CD1c-positive myeloid dendritic cell (primary cell): ENCODE data around the gene UGT1A5.
"Not testable (repeated sequence)": the region's sequence is repeated elsewhere in the genome, so short reads cannot be mapped to it uniquely, and the experiment has no call there.

Experiments used
- DNase-seq: peaks from one replicate; pipeline ENCODE4 v3.0.0-alpha.2; 2016; ENCODE audit errors: extremely low spot score

The UGT1A5 gene

DNA sequence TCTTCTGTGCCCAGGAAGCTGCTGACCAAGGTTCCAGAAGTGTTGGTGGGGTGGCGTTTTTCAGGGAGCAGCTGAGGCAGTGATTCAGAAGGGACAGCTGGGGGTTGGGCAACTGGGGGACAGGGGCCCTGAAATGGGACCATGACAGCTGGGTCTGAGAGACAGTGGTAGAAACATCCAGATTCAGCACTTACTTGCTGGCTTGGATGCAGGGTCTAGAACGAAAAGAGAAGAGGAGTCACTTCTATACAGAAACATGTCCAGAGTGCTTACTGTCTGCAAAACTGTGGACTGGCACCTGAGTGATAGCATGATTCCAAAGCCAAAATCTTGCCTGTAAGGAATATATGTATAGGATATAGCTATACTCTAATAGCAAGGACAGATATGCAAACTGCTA is 33.1 kb downstream of the UGT1A5 start:
- DNase-seq: not testable (repeated sequence)

DNA sequence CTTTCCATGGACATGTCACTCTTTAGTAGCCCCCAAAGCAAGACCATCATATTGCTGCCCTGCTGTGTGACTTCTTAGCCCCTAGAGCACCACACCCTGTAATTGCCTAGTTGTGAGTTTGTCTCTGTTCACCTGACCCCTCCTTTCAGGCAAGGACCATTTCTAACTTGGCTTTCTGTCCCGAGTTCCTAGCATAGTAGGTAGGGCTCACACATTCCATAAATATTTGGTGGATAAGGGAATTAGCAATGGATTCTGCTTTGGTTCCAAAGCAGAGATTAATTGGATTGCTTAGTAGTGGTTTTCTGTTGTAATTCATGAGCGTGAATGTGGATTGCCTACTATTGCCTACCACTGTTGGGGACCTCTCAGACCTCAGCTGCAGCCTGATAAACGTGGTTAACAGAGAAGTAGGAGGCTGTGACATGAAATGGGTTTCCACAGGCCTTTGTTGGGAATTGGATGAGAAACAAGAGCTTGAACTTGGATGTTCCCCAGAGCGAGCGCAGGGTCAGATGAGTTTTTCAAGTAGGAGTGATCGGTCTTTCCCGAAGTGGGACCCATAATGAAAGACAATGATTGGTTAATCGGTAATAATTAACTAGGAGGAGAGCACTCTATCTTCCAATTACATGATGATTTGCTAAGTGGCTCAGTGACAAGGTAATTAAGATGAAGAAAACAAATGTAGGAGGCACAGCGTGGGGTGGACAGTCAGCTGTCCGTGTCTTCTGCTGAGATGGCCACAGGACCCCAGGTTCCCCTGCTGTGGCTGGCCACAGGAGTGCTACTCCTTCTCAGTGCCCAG is 34.0 kb downstream of the UGT1A5 start:
- DNase-seq: no peak

DNA sequence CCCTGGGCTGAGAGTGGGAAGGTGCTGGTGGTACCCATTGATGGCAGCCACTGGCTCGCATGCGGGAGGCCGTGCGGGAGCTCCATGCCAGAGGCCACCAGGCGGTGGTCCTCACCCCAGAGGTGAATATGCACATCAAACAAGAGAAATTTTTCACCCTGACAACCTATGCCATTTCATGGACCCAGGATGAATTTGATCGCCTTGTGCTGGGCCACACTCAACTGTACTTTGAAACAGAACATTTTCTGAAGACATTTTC is 34.5 kb downstream of the UGT1A5 start:
- DNase-seq: no peak

DNA sequence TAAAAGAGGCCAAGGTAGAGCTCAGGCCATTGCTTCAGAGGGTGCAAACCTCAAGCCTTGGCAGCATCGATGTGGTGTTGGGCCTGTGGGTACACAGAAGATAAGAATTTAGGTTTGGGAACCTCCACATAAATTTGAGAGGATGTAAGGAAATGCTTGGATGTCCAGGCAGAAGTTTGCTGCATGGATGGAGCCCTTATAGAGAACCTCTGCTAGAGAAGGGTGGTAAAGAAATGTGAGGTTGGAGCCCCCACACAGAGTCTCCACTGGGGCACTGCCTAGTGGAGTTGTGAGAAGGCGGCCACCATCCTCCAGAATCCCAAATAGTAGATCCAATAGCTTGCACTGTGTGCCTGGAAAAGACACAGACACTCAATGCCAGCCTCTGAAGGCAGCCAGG is 38.0 kb downstream of the UGT1A5 start:
- DNase-seq: not testable (repeated sequence)

DNA sequence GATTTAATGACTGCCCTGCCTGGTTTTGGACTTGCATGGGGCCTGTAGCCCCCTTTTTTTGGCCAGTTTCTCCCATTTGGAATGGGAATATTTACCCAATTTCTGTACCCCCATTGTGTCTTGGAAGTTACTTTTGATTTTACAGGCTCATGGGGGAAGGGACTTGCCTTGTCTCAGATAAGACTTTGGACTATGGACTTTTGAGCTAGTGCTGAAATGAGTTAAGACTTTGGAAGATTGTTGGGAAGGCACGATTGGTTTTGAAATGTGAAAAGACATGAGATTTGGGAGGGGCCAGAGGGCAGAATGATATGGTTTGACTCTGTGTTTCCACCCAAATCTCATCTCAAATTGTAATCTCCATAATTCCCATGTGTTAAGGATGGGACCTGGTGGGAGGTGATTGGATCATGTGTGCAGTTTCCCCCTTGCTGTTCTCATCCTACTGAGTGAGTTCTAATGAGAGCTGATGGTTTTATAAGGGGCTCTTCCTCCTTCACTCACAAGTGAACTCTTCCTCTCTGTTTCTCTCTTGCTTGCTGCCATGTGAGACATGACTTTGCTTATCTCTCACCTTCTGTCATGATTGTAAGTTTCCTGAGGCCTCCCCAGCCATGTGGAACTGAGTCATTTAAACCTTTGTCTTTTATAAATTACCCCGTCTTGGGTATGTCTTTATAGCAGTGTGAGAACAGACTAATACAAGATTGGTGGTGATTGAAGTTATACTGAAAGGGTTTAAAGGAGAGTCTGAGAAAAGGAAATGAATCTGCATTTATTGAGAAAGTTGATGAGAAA is 38.7 kb downstream of the UGT1A5 start:
- not testable (repeated sequence) for DNase-seq

DNA sequence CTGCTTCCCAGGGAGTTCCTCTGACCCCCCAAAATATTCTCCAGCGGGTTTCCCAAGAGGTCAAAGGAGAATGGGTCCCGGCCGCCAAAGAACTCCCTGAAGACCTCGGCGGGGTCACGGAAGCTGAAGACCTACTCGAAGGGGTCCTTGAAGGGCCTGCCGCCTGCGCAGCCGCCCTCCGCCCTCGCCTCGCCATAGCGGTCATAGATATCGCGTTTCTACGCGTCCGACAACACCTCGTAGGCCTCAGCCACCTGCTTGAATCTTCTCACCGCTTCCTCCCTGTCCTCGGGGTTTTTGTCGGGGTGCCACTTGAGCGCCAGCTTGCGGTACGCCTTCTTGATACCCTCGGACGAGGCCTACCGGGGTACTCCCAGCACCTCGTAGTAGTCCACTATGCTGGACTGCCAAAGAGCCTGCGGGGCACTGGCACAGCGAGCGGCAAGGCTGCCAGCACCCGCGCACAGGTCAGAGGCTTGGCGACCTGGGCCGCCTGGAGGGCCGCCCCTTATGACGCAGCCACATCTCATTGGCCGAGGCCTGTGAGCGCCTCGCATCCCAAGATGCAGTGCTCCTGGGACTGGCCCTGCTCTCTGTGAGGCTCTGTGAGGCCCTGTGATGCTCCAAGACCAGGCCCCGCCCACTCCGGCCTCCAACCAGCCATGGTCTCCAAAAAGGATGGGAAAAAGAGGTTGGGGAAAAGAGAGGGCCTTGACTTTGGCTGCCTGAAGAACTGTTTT is 42.3 kb downstream of the UGT1A5 start:
- DNase-seq: no peak

DNA sequence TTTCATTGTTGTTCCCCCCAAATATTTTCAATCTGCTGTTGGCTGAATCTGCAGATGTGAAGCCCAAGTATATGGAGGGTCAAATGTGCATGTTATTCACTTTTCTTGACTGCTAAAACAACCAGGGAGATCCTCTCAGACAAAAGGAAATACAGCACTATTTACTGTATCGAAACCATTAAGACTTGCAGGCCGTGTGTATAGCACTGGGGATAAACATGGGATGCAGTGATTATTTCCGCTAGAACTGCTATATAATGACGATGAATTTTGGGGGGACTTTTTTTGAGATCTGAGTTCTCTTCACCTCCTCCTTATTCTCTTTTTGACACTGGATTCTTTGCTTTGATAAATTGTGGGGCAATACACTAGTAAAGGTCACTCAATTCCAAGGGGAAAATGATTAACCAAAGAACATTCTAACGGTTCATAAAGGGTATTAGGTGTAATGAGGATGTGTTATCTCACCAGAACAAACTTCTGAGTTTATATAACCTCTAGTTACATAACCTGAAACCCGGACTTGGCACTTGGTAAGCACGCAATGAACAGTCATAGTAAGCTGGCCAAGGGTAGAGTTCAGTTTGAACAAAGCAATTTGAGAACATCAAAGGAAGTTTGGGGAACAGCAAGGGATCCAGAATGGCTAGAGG is 43.8 kb downstream of the UGT1A5 start:
- DNase-seq: no peak

DNA sequence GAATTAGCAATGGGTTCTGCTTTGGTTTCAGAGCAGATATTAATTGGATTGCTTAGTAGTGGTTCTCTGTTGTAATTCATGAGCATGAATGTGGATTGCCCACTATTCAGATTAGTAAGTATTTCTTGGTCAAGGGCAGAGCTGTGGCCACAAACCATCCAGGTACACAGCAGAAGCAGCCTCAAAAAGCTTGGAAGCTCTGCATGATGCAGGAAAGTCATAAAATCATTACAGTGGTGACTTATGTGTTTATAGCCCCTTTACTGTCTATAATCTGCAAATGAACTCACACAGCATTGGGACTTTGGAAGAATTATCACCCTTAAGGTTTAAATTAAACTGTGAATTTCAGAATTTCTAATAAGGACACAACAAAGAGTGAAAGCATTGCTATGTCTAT is 45.4 kb downstream of the UGT1A5 start:
- DNase-seq: no peak

DNA sequence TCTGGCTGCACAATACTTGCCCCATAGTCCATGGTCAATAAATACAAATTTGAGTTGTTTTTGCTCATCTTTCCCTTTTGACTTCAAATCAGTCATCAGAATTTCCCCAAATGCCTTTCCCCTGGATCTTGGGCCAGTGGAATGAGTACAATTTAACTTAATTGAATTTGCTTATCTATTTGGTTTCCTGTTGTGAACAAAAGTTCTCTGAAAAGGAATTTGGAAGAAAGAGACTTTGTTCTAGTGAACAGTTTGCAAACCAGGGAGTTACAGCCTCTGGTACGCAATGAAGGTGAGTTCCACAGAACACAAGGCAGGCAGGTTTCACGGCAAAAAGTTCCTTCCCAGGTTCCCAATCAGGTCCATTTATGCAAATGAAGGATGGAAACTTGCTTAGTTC is 46.1 kb downstream of the UGT1A5 start:
- DNase-seq: no peak

DNA sequence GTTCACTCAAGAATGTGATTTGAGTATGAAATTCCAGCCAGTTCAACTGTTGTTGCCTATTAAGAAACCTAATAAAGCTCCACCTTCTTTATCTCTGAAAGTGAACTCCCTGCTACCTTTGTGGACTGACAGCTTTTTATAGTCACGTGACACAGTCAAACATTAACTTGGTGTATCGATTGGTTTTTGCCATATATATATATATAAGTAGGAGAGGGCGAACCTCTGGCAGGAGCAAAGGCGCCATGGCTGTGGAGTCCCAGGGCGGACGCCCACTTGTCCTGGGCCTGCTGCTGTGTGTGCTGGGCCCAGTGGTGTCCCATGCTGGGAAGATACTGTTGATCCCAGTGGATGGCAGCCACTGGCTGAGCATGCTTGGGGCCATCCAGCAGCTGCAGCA is 47.3 kb downstream of the UGT1A5 start, which contains the start of gene UGT1A1:
Gene UGT1A1, plus strand, starts transcription at position 228 of the 400 bp plus-strand sequence. Its CDS starts 18 bp downstream, at position 246.
- DNase-seq: no peak

DNA sequence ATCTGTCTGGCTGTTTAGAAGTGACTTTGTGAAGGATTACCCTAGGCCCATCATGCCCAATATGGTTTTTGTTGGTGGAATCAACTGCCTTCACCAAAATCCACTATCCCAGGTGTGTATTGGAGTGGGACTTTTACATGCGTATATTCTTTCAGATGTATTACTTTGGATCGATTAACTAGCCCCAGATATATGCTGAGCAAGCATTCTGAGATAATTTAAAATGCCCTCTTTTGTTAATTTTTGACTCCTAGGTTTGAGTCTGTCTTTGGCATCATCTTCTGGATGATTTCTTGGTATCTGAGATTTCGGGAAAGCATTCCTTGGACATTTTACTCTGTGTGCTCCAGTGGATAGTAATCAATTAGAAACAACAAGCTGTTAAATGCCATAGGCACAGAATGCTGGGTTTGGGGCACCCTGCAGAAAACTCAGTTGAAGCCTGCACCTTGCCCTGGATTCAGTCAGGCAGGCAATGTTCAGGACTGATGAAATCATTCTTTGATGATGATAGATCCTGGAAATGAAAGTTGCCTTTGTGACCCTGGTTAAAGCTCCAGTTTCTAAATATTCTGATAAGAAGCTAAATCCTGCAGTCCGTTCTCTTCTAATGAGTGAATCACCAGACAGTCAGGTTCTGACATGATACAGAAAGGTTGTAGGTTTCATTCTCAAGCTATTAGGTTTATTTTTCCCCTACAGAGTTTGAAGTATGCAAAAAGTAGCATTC is 48.5 kb downstream of the UGT1A5 start:
- DNase-seq: no peak

DNA sequence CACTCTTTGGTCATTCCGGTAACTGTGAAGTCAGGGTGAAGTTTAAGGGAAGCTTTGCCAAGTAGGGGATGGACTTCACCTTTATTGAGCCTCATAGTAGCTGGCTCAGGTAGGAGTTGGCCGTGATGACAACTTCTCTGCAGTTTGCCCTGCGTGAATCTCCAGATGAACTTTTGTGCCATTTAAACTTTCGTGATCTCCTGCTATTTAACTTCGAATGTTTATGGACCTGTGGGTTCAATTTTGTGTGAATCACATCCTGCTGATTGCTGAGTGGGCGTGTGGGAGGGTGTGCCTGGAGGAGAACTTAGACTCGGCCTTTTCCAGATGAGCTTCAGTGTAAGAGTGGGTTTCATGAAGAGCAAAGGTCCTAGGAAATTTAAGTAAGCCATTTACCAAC is 51.6 kb downstream of the UGT1A5 start:
- DNase-seq: no peak

DNA sequence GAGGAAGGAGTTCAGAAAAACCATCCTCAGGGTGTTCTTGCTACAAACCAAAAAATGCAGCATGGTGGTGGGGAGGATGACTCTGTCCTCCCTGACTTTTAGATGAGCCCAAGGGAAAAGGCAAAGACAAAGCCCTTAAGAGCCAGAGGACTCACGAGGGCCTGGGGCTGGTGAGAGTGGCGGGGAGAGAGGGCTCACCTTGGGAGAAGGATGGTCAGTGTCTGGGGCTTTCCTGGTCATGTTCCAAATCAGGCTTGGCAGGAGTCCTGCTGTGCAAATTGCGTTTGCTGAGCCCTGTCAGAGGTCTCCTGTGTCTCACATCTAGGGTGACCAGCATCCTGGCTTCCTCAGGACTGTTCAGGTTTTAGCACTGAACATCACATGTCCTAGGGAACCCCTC is 52.1 kb downstream of the UGT1A5 start:
- DNase-seq: no peak

DNA sequence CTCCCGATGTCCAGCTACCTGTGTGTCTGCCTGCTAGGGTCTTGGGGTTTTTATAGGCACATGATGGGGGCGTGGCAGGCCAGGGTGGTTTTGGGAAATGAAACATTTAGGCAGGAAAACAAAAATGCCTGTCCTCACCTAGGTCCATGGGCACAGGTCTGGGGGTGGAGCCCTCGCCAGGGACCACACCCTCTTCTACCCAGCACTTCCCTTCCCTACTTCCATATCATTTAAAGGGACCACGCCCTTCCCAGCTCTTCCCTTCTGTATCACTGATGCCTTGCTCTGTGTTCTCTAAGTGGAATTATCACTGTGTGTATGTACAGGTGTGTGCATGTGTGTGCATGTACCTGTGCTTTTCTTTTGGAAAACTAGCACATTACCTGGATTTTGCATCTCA is 53.7 kb downstream of the UGT1A5 start:
- DNase-seq: no peak

DNA sequence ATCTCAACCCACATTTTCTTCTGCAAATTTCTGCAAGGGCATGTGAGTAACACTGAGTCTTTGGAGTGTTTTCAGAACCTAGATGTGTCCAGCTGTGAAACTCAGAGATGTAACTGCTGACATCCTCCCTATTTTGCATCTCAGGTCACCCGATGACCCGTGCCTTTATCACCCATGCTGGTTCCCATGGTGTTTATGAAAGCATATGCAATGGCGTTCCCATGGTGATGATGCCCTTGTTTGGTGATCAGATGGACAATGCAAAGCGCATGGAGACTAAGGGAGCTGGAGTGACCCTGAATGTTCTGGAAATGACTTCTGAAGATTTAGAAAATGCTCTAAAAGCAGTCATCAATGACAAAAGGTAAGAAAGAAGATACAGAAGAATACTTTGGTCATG is 55.4 kb downstream of the UGT1A5 start:
- DNase-seq: no peak

DNA sequence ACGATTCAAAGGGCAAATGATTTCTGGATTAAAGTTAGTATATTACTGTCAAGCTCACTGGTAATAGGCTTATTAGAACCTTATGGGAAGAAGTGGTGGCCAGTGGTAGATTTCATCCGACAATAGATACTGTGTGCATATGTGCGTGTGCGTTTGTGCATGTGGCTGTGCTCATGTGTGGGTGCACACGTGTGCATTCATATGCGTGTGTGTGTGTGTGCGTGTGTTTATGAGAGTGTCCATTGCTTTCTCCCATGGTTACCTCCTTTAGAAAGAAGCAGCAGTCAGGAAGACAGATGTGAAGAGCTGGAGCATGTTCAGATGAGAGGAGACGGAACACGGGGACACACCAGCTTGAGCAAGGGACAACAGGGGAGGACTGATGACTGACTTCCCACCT is 56.6 kb downstream of the UGT1A5 start:
- DNase-seq: no peak

DNA sequence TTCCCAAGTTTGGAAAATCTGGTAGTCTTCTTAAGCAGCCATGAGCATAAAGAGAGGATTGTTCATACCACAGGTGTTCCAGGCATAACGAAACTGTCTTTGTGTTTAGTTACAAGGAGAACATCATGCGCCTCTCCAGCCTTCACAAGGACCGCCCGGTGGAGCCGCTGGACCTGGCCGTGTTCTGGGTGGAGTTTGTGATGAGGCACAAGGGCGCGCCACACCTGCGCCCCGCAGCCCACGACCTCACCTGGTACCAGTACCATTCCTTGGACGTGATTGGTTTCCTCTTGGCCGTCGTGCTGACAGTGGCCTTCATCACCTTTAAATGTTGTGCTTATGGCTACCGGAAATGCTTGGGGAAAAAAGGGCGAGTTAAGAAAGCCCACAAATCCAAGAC is 59.4 kb downstream of the UGT1A5 start:
- no peak for DNase-seq

DNA sequence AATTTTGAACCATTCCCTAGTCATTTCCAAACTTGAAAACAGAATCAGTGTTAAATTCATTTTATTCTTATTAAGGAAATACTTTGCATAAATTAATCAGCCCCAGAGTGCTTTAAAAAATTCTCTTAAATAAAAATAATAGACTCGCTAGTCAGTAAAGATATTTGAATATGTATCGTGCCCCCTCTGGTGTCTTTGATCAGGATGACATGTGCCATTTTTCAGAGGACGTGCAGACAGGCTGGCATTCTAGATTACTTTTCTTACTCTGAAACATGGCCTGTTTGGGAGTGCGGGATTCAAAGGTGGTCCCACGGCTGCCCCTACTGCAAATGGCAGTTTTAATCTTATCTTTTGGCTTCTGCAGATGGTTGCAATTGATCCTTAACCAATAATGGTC is 59.9 kb downstream of the UGT1A5 start:
- DNase-seq: no peak

DNA sequence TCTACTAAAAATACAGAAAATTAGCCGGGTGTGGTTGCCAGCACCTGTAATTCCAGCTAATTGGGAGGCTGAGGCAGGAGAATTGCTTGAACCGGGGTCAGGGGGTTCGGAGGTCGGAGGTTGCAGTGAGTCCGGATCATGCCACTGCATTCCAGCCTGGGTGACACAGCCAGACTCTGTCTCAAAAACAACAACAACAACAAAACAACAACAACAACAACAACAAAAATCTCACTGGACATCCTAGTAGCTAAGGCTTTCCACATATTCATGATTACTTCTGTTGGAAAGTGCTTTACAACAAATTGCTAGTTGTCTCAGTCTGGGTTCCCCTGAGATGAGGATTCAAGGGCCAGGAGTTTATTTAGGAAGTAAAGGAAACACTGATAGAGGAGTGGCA is 61.1 kb downstream of the UGT1A5 start:
- DNase-seq: no peak

DNA sequence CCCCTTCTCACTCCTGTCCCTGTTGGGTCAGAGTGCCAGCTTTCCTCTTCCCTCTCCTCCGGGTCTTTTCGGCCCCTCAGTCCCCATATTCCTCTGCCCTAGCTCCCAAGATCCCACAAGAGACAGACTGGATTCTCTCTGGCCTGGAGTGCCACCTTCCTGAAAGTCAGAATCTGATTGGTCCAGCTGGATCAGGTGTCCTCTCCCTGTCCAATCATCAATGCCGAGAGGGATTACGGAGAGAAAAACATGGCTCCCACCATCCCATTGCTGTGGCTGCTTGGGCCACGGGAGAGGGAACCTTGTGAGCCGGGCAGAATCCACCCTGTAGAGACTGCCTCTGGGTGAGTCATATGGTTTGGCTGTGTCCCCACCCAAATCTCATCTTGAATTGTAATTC is 62.7 kb downstream of the UGT1A5 start:
- no peak for DNase-seq

DNA sequence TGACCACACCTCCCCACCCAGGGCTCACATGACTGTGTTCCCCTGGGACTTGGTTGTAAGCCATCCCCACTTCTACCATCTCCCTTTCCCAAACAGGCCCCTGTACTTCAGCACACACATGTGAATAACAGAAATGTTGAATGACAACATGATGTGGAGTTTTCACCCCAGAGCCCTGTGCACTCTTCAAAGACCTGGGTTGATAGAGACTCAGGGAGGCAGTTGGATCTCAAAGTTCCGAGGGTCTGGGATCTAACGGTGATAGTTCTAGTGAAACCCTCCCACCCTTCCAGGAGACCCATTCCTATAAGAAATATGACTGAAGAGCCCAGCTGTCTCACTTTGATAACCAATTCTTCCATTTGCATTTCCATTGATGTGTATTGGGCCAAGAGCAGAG is 65.3 kb downstream of the UGT1A5 start, which contains the start of gene MROH2A:
Gene MROH2A, plus strand, starts transcription at position 301 of the 400 bp plus-strand sequence. CDS start 1,029 bp downstream, outside the sequence.
- no peak for DNase-seq
